Measurements from ENCODE around the gene COL16A1. TPM values are rescaled to one million over a fixed set of nuclear protein-coding genes. Genes with fewer than 3 reads are reported as not detected.

Gene COL16A1
- total and polyA plus RNA-seq, 2 experiments from 2014 or later: 90.2 to 127 TPM

- 46% methylated on average over 9 of the region's 9 CpGs for WGBS (ENCODE audit: low lambda C conversion rate, missing lambda C conversion rate)
- H3K36me3 ChIP-seq (replicated peaks; ENCODE audit: insufficient read depth, low read depth): no peaks in the 10 kb centered on the region
- no peaks in the 10 kb centered on the region for H4K20me1 ChIP-seq (ENCODE audit: insufficient read depth, poor library complexity, severe bottlenecking)
- no peak overlapping the region for H2AFZ ChIP-seq
- peak; percentile 70 for DNase-seq (ENCODE audit: low spot score)
- H3K4me1 ChIP-seq (ENCODE audit: insufficient read depth): no peaks in the 10 kb centered on the region
- no peaks in the 10 kb centered on the region for H3K79me2 ChIP-seq
- H3K27me3 ChIP-seq: no peaks in the 10 kb centered on the region
- no peak overlapping the region for H3K4me3 ChIP-seq
- TF ChIP-seq CTCF (IDR thresholded peaks at IDR 0.05; ENCODE audit: poor library complexity) (peak; percentile 83), EZH2phosphoT487 (IDR thresholded peaks at IDR 0.05; ENCODE audit: low read depth, severe bottlenecking, unreplicated experiment) (no peak)
- no peak overlapping the region for H3K4me2 ChIP-seq
- no peak overlapping the region for H3K27ac ChIP-seq
- H3K9me3 ChIP-seq (ENCODE audit: low read depth): no peaks in the 10 kb centered on the region
- no peaks in the 10 kb centered on the region for H3K9me2 ChIP-seq (replicated peaks; ENCODE audit: insufficient read depth)
Observed at GRCh38 chr1:31663622-31664452, 40.0 kb downstream of the COL16A1 start.

GRCh38 chr1:31662463-31662862 lies 41.4 kb downstream of the COL16A1 start:
- Histone ChIP-seq H3K79me2 (no peaks in the 10 kb centered on the region), H4K20me1 (ENCODE audit: insufficient read depth, poor library complexity, severe bottlenecking) (no peaks in the 10 kb centered on the region), H3K9me2 (replicated peaks; ENCODE audit: insufficient read depth) (no peaks in the 10 kb centered on the region), H3K4me3 (no peak overlapping the region), H3K27me3 (no peaks in the 10 kb centered on the region), H3K36me3 (replicated peaks; ENCODE audit: insufficient read depth, low read depth) (no peaks in the 10 kb centered on the region), H3K9me3 (ENCODE audit: low read depth) (no peaks in the 10 kb centered on the region), H3K4me1 (ENCODE audit: insufficient read depth) (no peaks in the 10 kb centered on the region), H3K27ac (no peak overlapping the region), H2AFZ (no peak overlapping the region), H3K4me2 (no peak overlapping the region)
- TF ChIP-seq EZH2phosphoT487 (IDR thresholded peaks at IDR 0.05; ENCODE audit: low read depth, severe bottlenecking, unreplicated experiment) (no peak), EZH2 (IDR thresholded peaks at IDR 0.05; ENCODE audit: borderline replicate concordance) (no peak), CTCF (IDR thresholded peaks at IDR 0.05; ENCODE audit: poor library complexity) (no peak)
- WGBS (ENCODE audit: low lambda C conversion rate, missing lambda C conversion rate): 93% methylated on average over 11 of the region's 12 CpGs
- no peak for DNase-seq (ENCODE audit: low spot score)

- Histone ChIP-seq H3K4me3 (no peak overlapping the region), H3K36me3 (replicated peaks; ENCODE audit: insufficient read depth, low read depth) (no peaks in the 10 kb centered on the region)
- WGBS (ENCODE audit: low lambda C conversion rate, missing lambda C conversion rate): 88% methylated on average over 5 of the region's 6 CpGs
Observed at GRCh38 chr1:31661856-31662255, 42.0 kb downstream of the COL16A1 start.

More at GRCh38 chr1:31661856-31662255, 42.0 kb downstream of the COL16A1 start:
- no peak for DNase-seq (ENCODE audit: low spot score)
- Histone ChIP-seq H3K79me2 (no peaks in the 10 kb centered on the region), H3K9me3 (ENCODE audit: low read depth) (no peaks in the 10 kb centered on the region), H3K4me2 (no peak overlapping the region), H3K4me1 (ENCODE audit: insufficient read depth) (no peaks in the 10 kb centered on the region), H2AFZ (no peak overlapping the region), H3K27ac (no peak overlapping the region), H3K27me3 (no peaks in the 10 kb centered on the region), H3K9me2 (replicated peaks; ENCODE audit: insufficient read depth) (no peaks in the 10 kb centered on the region), H4K20me1 (ENCODE audit: insufficient read depth, poor library complexity, severe bottlenecking) (no peaks in the 10 kb centered on the region)
- TF ChIP-seq CTCF (IDR thresholded peaks at IDR 0.05; ENCODE audit: poor library complexity): no peak
- no peak for TF ChIP-seq EZH2 (IDR thresholded peaks at IDR 0.05; ENCODE audit: borderline replicate concordance)
- no peak for TF ChIP-seq EZH2phosphoT487 (IDR thresholded peaks at IDR 0.05; ENCODE audit: low read depth, severe bottlenecking, unreplicated experiment)

All from hepatocyte (in vitro differentiated cells).